ENCODE measurements around the gene KRCC1.

DNA sequence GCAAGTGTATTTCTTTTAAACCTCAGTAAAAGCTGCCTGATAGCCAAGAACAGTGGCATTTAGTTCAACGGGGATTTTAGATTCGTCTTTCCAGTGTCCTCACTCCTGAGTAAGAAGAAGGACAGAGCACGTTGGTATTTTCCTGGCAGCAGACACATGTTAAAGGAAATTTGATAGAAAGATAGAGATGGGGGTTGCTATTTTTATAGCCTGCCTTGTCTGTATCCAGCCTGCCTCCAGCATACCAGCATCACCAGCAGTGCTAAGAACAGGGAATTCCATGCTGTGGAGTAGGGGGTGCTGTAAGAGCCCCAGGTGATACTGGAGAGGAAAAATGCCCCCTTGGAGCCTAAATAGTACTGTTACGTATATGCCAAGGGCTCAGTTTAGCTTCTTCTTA, 11.0 kb upstream of the KRCC1 start:
- no peak for TF ChIP-seq CTCF (conservative IDR thresholded peaks at IDR 0.05; ENCODE audit: low read depth in 2 of 2)
- no peak for TF ChIP-seq EZH2phosphoT487 (IDR thresholded peaks at IDR 0.05; ENCODE audit: unreplicated experiment)
- TF ChIP-seq EZH2 (IDR thresholded peaks at IDR 0.05; ENCODE audit: low read depth, unreplicated experiment), result no peak

Measured in GM23338 (cell line).